Upper lobe of right lung (tissue), 1 donor: ENCODE results near the gene WDR86. TPM values are rescaled to one million over a fixed set of nuclear protein-coding genes. Genes with fewer than 3 reads are reported as not detected.

ENCODE experiments used
- ATAC-seq: fragments of 200-7000 bp; cut with Tn5 transposase; one replicate; pipeline ENCODE4 v1.9.1; 2020; ENCODE audit warnings: mild to moderate bottlenecking, moderate library complexity
- DNase-seq: peaks from one replicate; pipeline ENCODE4 v3.0.0-alpha.2; 2020
- H3K27ac ChIP-seq: fragments of 200-600 bp; one replicate; pipeline ENCODE4 v1.8.0; 2022
- H3K27me3 ChIP-seq: fragments of 200-600 bp; one replicate; pipeline ENCODE4 v1.8.0; 2022; ENCODE audit warnings: mild to moderate bottlenecking
- H3K36me3 ChIP-seq: fragments of 200-600 bp; one replicate; pipeline ENCODE4 v1.8.0; 2022
- H3K4me1 ChIP-seq: fragments of 200-600 bp; one replicate; pipeline ENCODE4 v1.8.0; 2022
- H3K4me3 ChIP-seq: fragments of 200-600 bp; one replicate; pipeline ENCODE4 v1.8.0; 2022; ENCODE audit warnings: mild to moderate bottlenecking
- H3K9me3 ChIP-seq: fragments of 200-600 bp; one replicate; pipeline ENCODE4 v1.8.0; 2022
- intact Hi-C: fragments of 100-400 bp; cut with DNase I; formaldehyde crosslinking; loops from one replicate; pipeline ENCODE4 v1.11.0; 2022
- total RNA-seq: library from RNA; stranded (reverse); fragmentation: NEBNext Ultra II Directional; extraction: Animal tissue kit (Norgen Biotek cat#: 25700); gene quantifications from one replicate; pipeline ENCODE4 v1.2.1, GENCODE V29; 2021
- TF ChIP-seq, protein P1 (sequence below): fragments of 200-600 bp; IDR thresholded peaks from one replicate; pipeline ENCODE4 v1.8.0; 2022; ENCODE audit warnings: antibody characterized with exemption
- donor health status: DM: no; HTN: yes; CAD: no; lungs with severe emphysema.

WDR86 gene
- total RNA-seq, 1 donor from 2014 or later = 1.3 TPM

DNA sequence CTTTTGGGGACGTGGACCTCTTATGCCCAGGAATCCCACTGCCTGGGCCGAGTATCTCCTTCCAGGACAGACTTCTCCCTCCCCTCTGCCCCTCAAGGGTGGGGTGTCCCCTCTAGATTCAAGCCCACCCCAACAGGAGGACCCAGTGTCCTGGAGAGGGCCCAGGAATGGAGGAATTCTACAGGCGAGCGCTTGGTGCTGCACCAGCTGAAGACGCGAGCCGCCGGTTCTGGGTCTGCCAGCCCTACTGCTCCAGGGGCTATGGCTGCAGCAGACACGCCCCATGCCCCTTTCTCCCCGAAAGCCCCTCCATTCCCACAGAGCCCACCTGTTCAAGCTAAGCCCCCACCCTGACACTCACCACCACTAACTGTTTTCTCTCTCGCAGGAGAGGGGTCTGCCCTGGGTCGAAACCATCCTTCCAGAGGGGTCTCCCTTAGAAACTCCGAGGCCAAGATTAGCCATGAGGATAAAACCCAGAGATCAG, 21.5 kb upstream of the WDR86 start:
- TF ChIP-seq, protein P1, sequence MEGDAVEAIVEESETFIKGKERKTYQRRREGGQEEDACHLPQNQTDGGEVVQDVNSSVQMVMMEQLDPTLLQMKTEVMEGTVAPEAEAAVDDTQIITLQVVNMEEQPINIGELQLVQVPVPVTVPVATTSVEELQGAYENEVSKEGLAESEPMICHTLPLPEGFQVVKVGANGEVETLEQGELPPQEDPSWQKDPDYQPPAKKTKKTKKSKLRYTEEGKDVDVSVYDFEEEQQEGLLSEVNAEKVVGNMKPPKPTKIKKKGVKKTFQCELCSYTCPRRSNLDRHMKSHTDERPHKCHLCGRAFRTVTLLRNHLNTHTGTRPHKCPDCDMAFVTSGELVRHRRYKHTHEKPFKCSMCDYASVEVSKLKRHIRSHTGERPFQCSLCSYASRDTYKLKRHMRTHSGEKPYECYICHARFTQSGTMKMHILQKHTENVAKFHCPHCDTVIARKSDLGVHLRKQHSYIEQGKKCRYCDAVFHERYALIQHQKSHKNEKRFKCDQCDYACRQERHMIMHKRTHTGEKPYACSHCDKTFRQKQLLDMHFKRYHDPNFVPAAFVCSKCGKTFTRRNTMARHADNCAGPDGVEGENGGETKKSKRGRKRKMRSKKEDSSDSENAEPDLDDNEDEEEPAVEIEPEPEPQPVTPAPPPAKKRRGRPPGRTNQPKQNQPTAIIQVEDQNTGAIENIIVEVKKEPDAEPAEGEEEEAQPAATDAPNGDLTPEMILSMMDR = no peak
- H3K9me3 ChIP-seq = no peaks in the 10 kb centered on the region
- intact Hi-C loops = no loop called here
- no peak overlapping the region for H3K27ac ChIP-seq
- no peak overlapping the region for H3K4me3 ChIP-seq
- no peaks in the 10 kb centered on the region for H3K27me3 ChIP-seq
- no peaks in the 10 kb centered on the region for H3K36me3 ChIP-seq
- DNase-seq (peak; percentile 35), ATAC-seq (no peak)
- peaks cover 35% of the 10 kb centered on the region for H3K4me1 ChIP-seq

- Histone ChIP-seq H3K9me3 (no peaks in the 10 kb centered on the region), H3K27ac (no peak overlapping the region), H3K27me3 (no peaks in the 10 kb centered on the region), H3K4me1 (peaks cover 38% of the 10 kb centered on the region), H3K4me3 (no peak overlapping the region), H3K36me3 (no peaks in the 10 kb centered on the region)
- intact Hi-C loops = no loop called here
- ATAC-seq (no peak), DNase-seq (peak; percentile 55)
- TF ChIP-seq, protein P1 = no peak
These were observed 20.8 kb upstream of the WDR86 start for GRCh38 chr7:151430391-151431205.

DNA sequence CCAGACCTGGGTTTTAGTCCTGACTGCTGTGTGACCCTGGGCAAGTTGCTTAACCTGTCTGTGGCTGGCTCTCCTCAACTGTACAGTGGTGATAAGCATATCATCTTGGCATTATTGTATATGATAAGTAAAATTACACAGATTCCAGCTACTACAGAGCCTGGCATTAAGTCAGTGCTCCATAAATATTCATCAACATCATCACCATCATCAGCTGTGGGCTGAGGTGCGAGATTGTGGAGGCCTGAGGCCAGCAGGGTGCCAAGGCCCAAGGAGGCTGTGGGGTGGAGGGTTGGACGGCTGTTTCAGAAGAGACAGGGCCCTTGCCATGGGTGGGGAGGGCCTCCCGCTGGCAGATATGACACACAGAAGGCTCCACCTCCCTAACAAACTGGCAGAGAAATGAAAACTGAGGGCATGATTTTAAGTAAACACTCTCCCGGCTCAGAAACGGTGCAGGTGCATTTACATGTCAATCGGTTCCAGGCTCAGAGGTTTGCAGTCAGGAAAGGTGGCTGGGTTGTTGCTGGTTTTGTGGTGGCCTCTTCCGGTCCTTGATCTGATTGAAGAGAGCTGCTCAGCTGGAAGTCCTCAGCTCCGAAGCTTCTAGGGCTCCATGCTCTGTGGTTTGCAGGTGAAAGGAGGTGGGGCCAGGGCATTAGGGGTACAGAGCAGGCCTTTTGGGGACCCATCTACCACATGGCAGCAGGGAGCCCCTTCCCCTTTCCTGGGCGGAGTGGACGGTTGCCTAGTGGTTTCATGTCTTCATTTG, 19.9 kb upstream of the WDR86 start:
- Histone ChIP-seq H3K9me3 (no peaks in the 10 kb centered on the region), H3K4me1 (peaks cover 38% of the 10 kb centered on the region), H3K27ac (peak overlapping the region; percentile 36), H3K27me3 (no peaks in the 10 kb centered on the region), H3K36me3 (no peaks in the 10 kb centered on the region), H3K4me3 (no peak overlapping the region)
- no peak for DNase-seq
- intact Hi-C loops = no loop called here
- TF ChIP-seq, protein P1 = no peak
- peak; percentile 7 for ATAC-seq

- peaks cover 38% of the 10 kb centered on the region for H3K4me1 ChIP-seq
- no peaks in the 10 kb centered on the region for H3K36me3 ChIP-seq
- intact Hi-C loops = no loop called here
- DNase-seq (no peak), ATAC-seq (no peak)
- H3K27me3 ChIP-seq = no peaks in the 10 kb centered on the region
- no peaks in the 10 kb centered on the region for H3K9me3 ChIP-seq
- H3K27ac ChIP-seq = peak overlapping the region; percentile 36
- no peak overlapping the region for H3K4me3 ChIP-seq
- TF ChIP-seq, protein P1 = no peak
These were observed 19.4 kb upstream of the WDR86 start for GRCh38 chr7:151429237-151429559.

DNA sequence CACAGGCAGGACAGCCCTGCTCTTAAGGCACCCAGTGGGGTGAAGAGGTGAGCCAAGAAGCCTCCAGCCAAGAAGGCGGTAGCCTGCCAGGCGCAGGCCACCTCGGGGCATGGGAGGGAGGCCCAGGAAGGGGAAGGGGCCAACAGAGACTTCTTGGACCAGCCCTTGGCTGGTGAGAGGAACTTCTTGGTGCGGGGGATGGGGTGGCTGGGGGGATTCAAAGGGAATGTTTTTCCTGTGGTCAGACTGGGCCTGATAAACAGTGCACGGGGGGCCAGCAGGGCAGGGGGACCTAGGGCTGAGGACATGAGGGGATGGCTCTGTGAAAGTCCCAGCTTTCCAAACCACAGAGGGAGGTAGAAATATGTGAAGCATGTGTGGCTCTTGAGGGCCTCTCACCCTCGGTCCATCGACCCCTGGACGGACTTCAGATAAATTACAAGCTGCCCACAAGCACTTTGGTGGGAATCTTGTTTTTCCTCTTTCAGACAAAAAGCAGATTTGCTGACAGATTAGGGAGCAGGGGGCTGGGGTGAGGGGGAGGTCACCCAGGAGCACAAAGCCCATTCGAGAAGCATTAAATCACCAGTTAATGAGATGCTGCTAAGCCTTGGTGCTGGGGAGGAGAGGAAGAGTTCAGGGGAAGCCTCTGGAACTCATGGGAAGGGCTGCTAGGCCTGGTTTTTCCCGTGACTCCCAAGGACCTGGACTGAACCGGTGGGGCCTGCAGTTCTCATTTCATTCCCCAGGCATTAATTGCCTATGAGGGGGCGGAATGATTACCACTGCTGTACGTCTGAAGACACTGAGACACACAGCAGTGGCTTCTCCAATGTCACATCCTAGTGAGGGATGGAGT, 18.8 kb upstream of the WDR86 start:
- H3K36me3 ChIP-seq = no peaks in the 10 kb centered on the region
- DNase-seq (no peak), ATAC-seq (peak; percentile 14)
- peak overlapping the region; percentile 36 for H3K27ac ChIP-seq
- H3K9me3 ChIP-seq = no peaks in the 10 kb centered on the region
- H3K4me1 ChIP-seq = peaks cover 38% of the 10 kb centered on the region
- H3K4me3 ChIP-seq = no peak overlapping the region
- H3K27me3 ChIP-seq = no peaks in the 10 kb centered on the region
- TF ChIP-seq, protein P1 = no peak
- intact Hi-C loops = no loop called here
